Measurements from ENCODE around the gene COL5A3. TPM values are rescaled to one million over a fixed set of nuclear protein-coding genes. Genes with fewer than 3 reads are reported as not detected.

The COL5A3 gene
- total and polyA plus RNA-seq, 2 of the 13 experiments (the other 11 are each of a cell fraction or from before 2014, with no cell fraction given), result 0.02 TPM; not detected in 1

- TF ChIP-seq HOXA9 (CRISPR knock-in tag; IDR thresholded peaks at IDR 0.05; ENCODE audit: borderline replicate concordance), result no peak
- TF ChIP-seq ZNF33A (CRISPR knock-in tag; IDR thresholded peaks at IDR 0.05; ENCODE audit: borderline replicate concordance), result no peak
- no peak for TF ChIP-seq ZNF781 (CRISPR knock-in tag; IDR thresholded peaks at IDR 0.05; ENCODE audit: borderline replicate concordance, not compliant biosample characterization)
- no peak for TF ChIP-seq ZNF253 (CRISPR knock-in tag; IDR thresholded peaks at IDR 0.05; ENCODE audit: borderline replicate concordance)
- no peak for TF ChIP-seq ZBTB3 (CRISPR knock-in tag; IDR thresholded peaks at IDR 0.05; ENCODE audit: borderline replicate concordance, low read depth)
- TF ChIP-seq MBD4 (IDR thresholded peaks at IDR 0.05; ENCODE audit: borderline replicate concordance, low read length), result no peak
- no peak for TF ChIP-seq ZNF205 (CRISPR knock-in tag; IDR thresholded peaks at IDR 0.05)
- TF ChIP-seq ZNF619 (CRISPR knock-in tag; IDR thresholded peaks at IDR 0.05), result no peak
- TF ChIP-seq USF2 (IDR thresholded peaks at IDR 0.05; ENCODE audit: low read depth, low read length), result no peak
- TF ChIP-seq USF2 (CRISPR knock-in tag; IDR thresholded peaks at IDR 0.05; ENCODE audit: borderline replicate concordance), result no peak
- TF ChIP-seq, protein P1, sequence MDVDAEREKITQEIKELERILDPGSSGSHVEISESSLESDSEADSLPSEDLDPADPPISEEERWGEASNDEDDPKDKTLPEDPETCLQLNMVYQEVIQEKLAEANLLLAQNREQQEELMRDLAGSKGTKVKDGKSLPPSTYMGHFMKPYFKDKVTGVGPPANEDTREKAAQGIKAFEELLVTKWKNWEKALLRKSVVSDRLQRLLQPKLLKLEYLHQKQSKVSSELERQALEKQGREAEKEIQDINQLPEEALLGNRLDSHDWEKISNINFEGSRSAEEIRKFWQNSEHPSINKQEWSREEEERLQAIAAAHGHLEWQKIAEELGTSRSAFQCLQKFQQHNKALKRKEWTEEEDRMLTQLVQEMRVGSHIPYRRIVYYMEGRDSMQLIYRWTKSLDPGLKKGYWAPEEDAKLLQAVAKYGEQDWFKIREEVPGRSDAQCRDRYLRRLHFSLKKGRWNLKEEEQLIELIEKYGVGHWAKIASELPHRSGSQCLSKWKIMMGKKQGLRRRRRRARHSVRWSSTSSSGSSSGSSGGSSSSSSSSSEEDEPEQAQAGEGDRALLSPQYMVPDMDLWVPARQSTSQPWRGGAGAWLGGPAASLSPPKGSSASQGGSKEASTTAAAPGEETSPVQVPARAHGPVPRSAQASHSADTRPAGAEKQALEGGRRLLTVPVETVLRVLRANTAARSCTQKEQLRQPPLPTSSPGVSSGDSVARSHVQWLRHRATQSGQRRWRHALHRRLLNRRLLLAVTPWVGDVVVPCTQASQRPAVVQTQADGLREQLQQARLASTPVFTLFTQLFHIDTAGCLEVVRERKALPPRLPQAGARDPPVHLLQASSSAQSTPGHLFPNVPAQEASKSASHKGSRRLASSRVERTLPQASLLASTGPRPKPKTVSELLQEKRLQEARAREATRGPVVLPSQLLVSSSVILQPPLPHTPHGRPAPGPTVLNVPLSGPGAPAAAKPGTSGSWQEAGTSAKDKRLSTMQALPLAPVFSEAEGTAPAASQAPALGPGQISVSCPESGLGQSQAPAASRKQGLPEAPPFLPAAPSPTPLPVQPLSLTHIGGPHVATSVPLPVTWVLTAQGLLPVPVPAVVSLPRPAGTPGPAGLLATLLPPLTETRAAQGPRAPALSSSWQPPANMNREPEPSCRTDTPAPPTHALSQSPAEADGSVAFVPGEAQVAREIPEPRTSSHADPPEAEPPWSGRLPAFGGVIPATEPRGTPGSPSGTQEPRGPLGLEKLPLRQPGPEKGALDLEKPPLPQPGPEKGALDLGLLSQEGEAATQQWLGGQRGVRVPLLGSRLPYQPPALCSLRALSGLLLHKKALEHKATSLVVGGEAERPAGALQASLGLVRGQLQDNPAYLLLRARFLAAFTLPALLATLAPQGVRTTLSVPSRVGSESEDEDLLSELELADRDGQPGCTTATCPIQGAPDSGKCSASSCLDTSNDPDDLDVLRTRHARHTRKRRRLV (CRISPR knock-in tag; IDR thresholded peaks at IDR 0.05), result no peak
- TF ChIP-seq GFI1 (CRISPR knock-in tag; IDR thresholded peaks at IDR 0.05; ENCODE audit: borderline replicate concordance), result no peak
- no peak for TF ChIP-seq CEBPB (IDR thresholded peaks at IDR 0.05; ENCODE audit: borderline replicate concordance, low read depth, low read length)
- TF ChIP-seq ZNF333 (CRISPR knock-in tag; IDR thresholded peaks at IDR 0.05; ENCODE audit: borderline replicate concordance), result peak; percentile 43; the same call in 1 of the 2 replicates
- no peak for TF ChIP-seq JARID2 (CRISPR knock-in tag; IDR thresholded peaks at IDR 0.05; ENCODE audit: insufficient replicate concordance)
- no peak for TF ChIP-seq PRPF4 (IDR thresholded peaks at IDR 0.05; ENCODE audit: low read depth, low read length, poor library complexity, severe bottlenecking)
- no peak for TF ChIP-seq ZNF10 (CRISPR knock-in tag; IDR thresholded peaks at IDR 0.05; ENCODE audit: borderline replicate concordance, low read depth)
- no peak for TF ChIP-seq ZNF660 (CRISPR knock-in tag; IDR thresholded peaks at IDR 0.05; ENCODE audit: borderline replicate concordance, low read depth)
- TF ChIP-seq ZNF260 (CRISPR knock-in tag; IDR thresholded peaks at IDR 0.05; ENCODE audit: borderline replicate concordance, low read depth), result no peak
- peak; percentile 66; the same call in 1 of the 2 replicates for TF ChIP-seq KDM1A (CRISPR knock-in tag; IDR thresholded peaks at IDR 0.05)
- TF ChIP-seq ZSCAN20 (CRISPR knock-in tag; IDR thresholded peaks at IDR 0.05; ENCODE audit: borderline replicate concordance), result no peak
- no peak for TF ChIP-seq TRAFD1 (CRISPR knock-in tag; IDR thresholded peaks at IDR 0.05; ENCODE audit: borderline replicate concordance)
These were observed 8.4 kb downstream of the COL5A3 start (continued) for GRCh38 chr19:10001899-10002298.
